GM19372 (cell line): Measurements from ENCODE around the gene PAPSS2.
"Not testable (repeated sequence)": the region's sequence is repeated elsewhere in the genome, so short reads cannot be mapped to it uniquely, and the experiment has no call there.

Experiments used
- ATAC-seq: cut with Tn5 transposase; IDR thresholded peaks from one replicate; pipeline ENCODE4 v1.9.1; 2021; ENCODE audit warnings: mild to moderate bottlenecking, low read depth, moderate library complexity; ENCODE audit not compliant: unreplicated experiment

Gene PAPSS2

GRCh38 chr10:87742992-87743610 is 83.4 kb downstream of the PAPSS2 start:
- not testable (repeated sequence) for ATAC-seq

- ATAC-seq, result no peak
Measured at GRCh38 chr10:87744606-87745005, 84.9 kb downstream of the PAPSS2 start.

GRCh38 chr10:87746911-87747310 is 87.2 kb downstream of the PAPSS2 start:
- no peak for ATAC-seq

- not testable (repeated sequence) for ATAC-seq
Measured at GRCh38 chr10:87748244-87748643, 88.6 kb downstream of the PAPSS2 start.

- ATAC-seq, result no peak
Measured at GRCh38 chr10:87750001-87750671, 90.5 kb downstream of the PAPSS2 start.

- ATAC-seq, result no peak
Measured at GRCh38 chr10:87750817-87751216, 91.1 kb downstream of the PAPSS2 start.

GRCh38 chr10:87751274-87751673 is 91.6 kb downstream of the PAPSS2 start:
- no peak for ATAC-seq

- ATAC-seq, result no peak
Measured at GRCh38 chr10:87752566-87752965, 92.9 kb downstream of the PAPSS2 start.

GRCh38 chr10:87753995-87754866 is 94.6 kb downstream of the PAPSS2 start:
- no peak for ATAC-seq

GRCh38 chr10:87757685-87758084 is 98.0 kb downstream of the PAPSS2 start:
- no peak for ATAC-seq

- no peak for ATAC-seq
Measured at GRCh38 chr10:87759551-87759950, 99.9 kb downstream of the PAPSS2 start.

- no peak for ATAC-seq
Measured at GRCh38 chr10:87760195-87760905, 100.7 kb downstream of the PAPSS2 start.

- ATAC-seq, result no peak
Measured at GRCh38 chr10:87761153-87761552, 101.5 kb downstream of the PAPSS2 start.

GRCh38 chr10:87761892-87762291 is 102.2 kb downstream of the PAPSS2 start:
- no peak for ATAC-seq

GRCh38 chr10:87763086-87763861 is 103.6 kb downstream of the PAPSS2 start:
- no peak for ATAC-seq

GRCh38 chr10:87764072-87764934 is 104.6 kb downstream of the PAPSS2 start:
- no peak for ATAC-seq

GRCh38 chr10:87765666-87766376 is 106.1 kb downstream of the PAPSS2 start:
- ATAC-seq, result no peak

GRCh38 chr10:87767253-87767652 is 107.6 kb downstream of the PAPSS2 start:
- no peak for ATAC-seq
